ENCODE measurements around the gene LSAMP.

LSAMP gene

DNA sequence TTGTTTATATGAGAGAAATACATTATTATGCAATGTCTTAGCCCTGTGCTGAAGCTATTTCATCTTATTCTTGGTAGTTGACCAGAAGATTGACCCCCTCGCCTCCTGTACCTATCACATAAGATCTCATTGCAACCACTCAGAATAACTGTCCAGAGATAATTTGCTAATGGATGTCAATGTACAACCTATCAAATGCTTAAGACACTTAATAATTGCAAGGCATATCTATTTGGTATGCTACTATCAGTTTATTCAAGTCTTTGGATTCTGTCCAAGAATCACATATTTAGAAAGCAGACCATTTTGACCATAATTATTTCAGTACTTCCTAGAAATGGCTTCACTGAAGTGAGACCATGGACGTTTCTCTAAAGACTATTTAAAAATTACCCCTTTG, 580.4 kb downstream of the LSAMP start:
- Histone ChIP-seq H3K27me3 (ENCODE audit: control insufficient read depth, insufficient read depth, low read length) (peaks cover 3% of the 10 kb centered on the region; the same call in 1 of the 2 replicates), H3K9me3 (ENCODE audit: control insufficient read depth, insufficient read depth, low read depth, low read length) (no peaks in the 10 kb centered on the region), H3K27ac (ENCODE audit: low read depth, low read length) (no peak overlapping the region), H3K9ac (ENCODE audit: low read length) (no peak overlapping the region), H3K36me3 (ENCODE audit: control insufficient read depth, insufficient read depth, low read length) (no peaks in the 10 kb centered on the region), H3K4me1 (ENCODE audit: control insufficient read depth, insufficient read depth, low read length) (peaks cover 35% of the 10 kb centered on the region), H3K4me3 (ENCODE audit: low read depth, low read length) (no peak overlapping the region)

GRCh38 chr3:115862849-115863248, 582.4 kb downstream of the LSAMP start:
- Histone ChIP-seq H3K4me1 (ENCODE audit: control insufficient read depth, insufficient read depth, low read length) (peaks cover 53% of the 10 kb centered on the region), H3K36me3 (ENCODE audit: control insufficient read depth, insufficient read depth, low read length) (no peaks in the 10 kb centered on the region), H3K4me3 (ENCODE audit: low read depth, low read length) (no peak overlapping the region), H3K27me3 (ENCODE audit: control insufficient read depth, insufficient read depth, low read length) (peaks cover 3% of the 10 kb centered on the region; the same call in 1 of the 2 replicates), H3K9ac (ENCODE audit: low read length) (no peak overlapping the region), H3K27ac (ENCODE audit: low read depth, low read length) (no peak overlapping the region), H3K9me3 (ENCODE audit: control insufficient read depth, insufficient read depth, low read depth, low read length) (no peaks in the 10 kb centered on the region)

GRCh38 chr3:115862099-115862498, 583.2 kb downstream of the LSAMP start:
- H3K27ac ChIP-seq (ENCODE audit: low read depth, low read length), result no peak overlapping the region
- H3K4me1 ChIP-seq (ENCODE audit: control insufficient read depth, insufficient read depth, low read length), result peaks cover 61% of the 10 kb centered on the region
- no peaks in the 10 kb centered on the region for H3K36me3 ChIP-seq (ENCODE audit: control insufficient read depth, insufficient read depth, low read length)
- no peak overlapping the region for H3K9ac ChIP-seq (ENCODE audit: low read length)
- H3K4me3 ChIP-seq (ENCODE audit: low read depth, low read length), result no peak overlapping the region
- H3K9me3 ChIP-seq (ENCODE audit: control insufficient read depth, insufficient read depth, low read depth, low read length), result no peaks in the 10 kb centered on the region
- peaks cover 3% of the 10 kb centered on the region; the same call in 1 of the 2 replicates for H3K27me3 ChIP-seq (ENCODE audit: control insufficient read depth, insufficient read depth, low read length)

- Histone ChIP-seq H3K9ac (ENCODE audit: low read length) (no peak overlapping the region), H3K27ac (ENCODE audit: low read depth, low read length) (no peak overlapping the region)
Observed at GRCh38 chr3:115861166-115861733, 584.0 kb downstream of the LSAMP start.

GRCh38 chr3:115860766-115861165, 584.5 kb downstream of the LSAMP start:
- peaks cover 3% of the 10 kb centered on the region; the same call in 1 of the 2 replicates for H3K27me3 ChIP-seq (ENCODE audit: control insufficient read depth, insufficient read depth, low read length)
- H3K36me3 ChIP-seq (ENCODE audit: control insufficient read depth, insufficient read depth, low read length), result no peaks in the 10 kb centered on the region
- no peak overlapping the region for H3K9ac ChIP-seq (ENCODE audit: low read length)
- H3K4me3 ChIP-seq (ENCODE audit: low read depth, low read length), result no peak overlapping the region
- peaks cover 61% of the 10 kb centered on the region for H3K4me1 ChIP-seq (ENCODE audit: control insufficient read depth, insufficient read depth, low read length)
- H3K27ac ChIP-seq (ENCODE audit: low read depth, low read length), result no peak overlapping the region
- H3K9me3 ChIP-seq (ENCODE audit: control insufficient read depth, insufficient read depth, low read depth, low read length), result no peaks in the 10 kb centered on the region

More at GRCh38 chr3:115861166-115861733, 584.0 kb downstream of the LSAMP start:
- Histone ChIP-seq H3K36me3 (ENCODE audit: control insufficient read depth, insufficient read depth, low read length) (no peaks in the 10 kb centered on the region), H3K4me1 (ENCODE audit: control insufficient read depth, insufficient read depth, low read length) (peaks cover 63% of the 10 kb centered on the region), H3K27me3 (ENCODE audit: control insufficient read depth, insufficient read depth, low read length) (peaks cover 3% of the 10 kb centered on the region; the same call in 1 of the 2 replicates), H3K4me3 (ENCODE audit: low read depth, low read length) (no peak overlapping the region), H3K9me3 (ENCODE audit: control insufficient read depth, insufficient read depth, low read depth, low read length) (no peaks in the 10 kb centered on the region)

DNA sequence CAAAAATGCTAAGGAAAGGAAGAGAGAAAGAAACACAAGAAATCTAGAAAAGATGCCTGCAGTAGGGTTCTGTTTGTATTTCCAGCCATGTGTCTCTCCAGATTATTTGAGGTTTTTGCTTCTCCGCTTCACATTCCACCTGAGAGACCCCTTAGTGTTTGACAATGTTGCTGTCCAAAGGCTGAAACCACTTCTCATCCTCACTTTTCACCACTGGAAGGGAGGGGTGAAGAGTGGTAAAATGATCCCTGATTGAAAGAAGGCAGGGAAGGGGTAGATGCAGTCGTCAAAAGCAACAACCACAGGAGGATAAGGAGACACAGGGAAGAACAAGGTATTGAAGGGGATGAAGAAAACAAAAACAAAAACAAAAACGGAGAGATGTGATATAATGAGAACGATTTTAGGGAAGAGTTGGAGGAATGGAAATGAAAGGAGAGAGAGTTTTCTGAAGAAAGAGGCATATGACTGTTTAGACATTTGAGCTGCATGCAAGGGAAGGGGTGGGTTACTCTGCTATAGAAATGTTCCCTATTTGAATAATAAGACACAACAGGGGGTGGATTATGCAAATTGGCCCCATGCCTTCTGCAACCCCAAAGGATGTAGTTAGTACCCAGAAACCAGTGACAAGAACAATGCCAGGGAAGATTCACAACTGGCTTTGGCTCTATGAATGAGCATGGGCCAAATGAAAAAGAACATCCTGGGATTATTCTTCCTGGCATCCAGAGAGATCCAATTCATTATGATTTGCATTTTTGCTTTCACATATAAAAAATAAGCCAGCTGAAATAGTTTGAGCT, 586.1 kb downstream of the LSAMP start:
- peaks cover 61% of the 10 kb centered on the region for H3K4me1 ChIP-seq (ENCODE audit: control insufficient read depth, insufficient read depth, low read length)
- H3K27me3 ChIP-seq (ENCODE audit: control insufficient read depth, insufficient read depth, low read length), result peaks cover 3% of the 10 kb centered on the region; the same call in 1 of the 2 replicates
- no peaks in the 10 kb centered on the region for H3K36me3 ChIP-seq (ENCODE audit: control insufficient read depth, insufficient read depth, low read length)
- H3K9ac ChIP-seq (ENCODE audit: low read length), result no peak overlapping the region
- no peaks in the 10 kb centered on the region for H3K9me3 ChIP-seq (ENCODE audit: control insufficient read depth, insufficient read depth, low read depth, low read length)
- H3K4me3 ChIP-seq (ENCODE audit: low read depth, low read length), result peak overlapping the region; percentile 1; the same call in 1 of the 2 replicates
- no peak overlapping the region for H3K27ac ChIP-seq (ENCODE audit: low read depth, low read length)

DNA sequence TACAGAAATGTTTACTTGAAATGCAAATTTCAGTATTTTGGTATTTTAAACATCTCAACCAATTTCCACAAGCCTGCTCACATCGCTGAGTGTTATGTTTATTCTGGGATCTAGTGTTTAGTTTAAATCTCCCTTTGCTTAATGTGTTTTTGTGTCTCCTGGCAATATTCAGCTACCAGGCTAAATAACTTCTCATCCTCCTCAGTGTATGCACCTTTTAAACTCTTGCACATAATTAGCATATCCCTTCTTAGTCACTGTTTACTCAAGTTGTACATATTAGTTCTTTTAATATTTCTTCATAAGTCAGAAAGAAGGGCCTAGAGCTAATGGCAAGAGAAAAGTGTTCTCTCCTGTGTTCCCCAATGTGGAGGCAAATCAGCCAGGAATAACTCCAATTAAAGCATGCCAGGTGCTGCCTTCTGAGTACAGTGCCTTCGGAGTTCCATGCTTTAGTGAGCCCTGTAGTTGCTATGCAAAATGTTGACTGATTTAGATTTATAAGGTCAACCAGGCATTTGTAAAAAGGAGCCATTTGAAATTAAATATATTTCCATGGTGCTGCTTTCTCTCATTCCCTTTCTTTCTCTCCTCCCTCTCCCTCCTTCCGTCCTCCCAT, 587.7 kb downstream of the LSAMP start:
- Histone ChIP-seq H3K9me3 (ENCODE audit: control insufficient read depth, insufficient read depth, low read depth, low read length) (no peaks in the 10 kb centered on the region), H3K4me3 (ENCODE audit: low read depth, low read length) (no peak overlapping the region), H3K27ac (ENCODE audit: low read depth, low read length) (no peak overlapping the region), H3K27me3 (ENCODE audit: control insufficient read depth, insufficient read depth, low read length) (no peaks in the 10 kb centered on the region), H3K4me1 (ENCODE audit: control insufficient read depth, insufficient read depth, low read length) (peaks cover 52% of the 10 kb centered on the region), H3K36me3 (ENCODE audit: control insufficient read depth, insufficient read depth, low read length) (no peaks in the 10 kb centered on the region), H3K9ac (ENCODE audit: low read length) (no peak overlapping the region)

GRCh38 chr3:115855911-115856310, 589.4 kb downstream of the LSAMP start:
- no peak overlapping the region for H3K9ac ChIP-seq (ENCODE audit: low read length)
- no peak overlapping the region for H3K27ac ChIP-seq (ENCODE audit: low read depth, low read length)

GRCh38 chr3:115853104-115853503, 592.2 kb downstream of the LSAMP start:
- Histone ChIP-seq H3K27ac (ENCODE audit: low read depth, low read length) (no peak overlapping the region), H3K27me3 (ENCODE audit: control insufficient read depth, insufficient read depth, low read length) (no peaks in the 10 kb centered on the region), H3K36me3 (ENCODE audit: control insufficient read depth, insufficient read depth, low read length) (no peaks in the 10 kb centered on the region), H3K9me3 (ENCODE audit: control insufficient read depth, insufficient read depth, low read depth, low read length) (no peaks in the 10 kb centered on the region), H3K4me3 (ENCODE audit: low read depth, low read length) (no peak overlapping the region), H3K9ac (ENCODE audit: low read length) (no peak overlapping the region), H3K4me1 (ENCODE audit: control insufficient read depth, insufficient read depth, low read length) (peaks cover 16% of the 10 kb centered on the region; the same call in 1 of the 2 replicates)

More at GRCh38 chr3:115855911-115856310, 589.4 kb downstream of the LSAMP start:
- Histone ChIP-seq H3K9me3 (ENCODE audit: control insufficient read depth, insufficient read depth, low read depth, low read length) (no peaks in the 10 kb centered on the region), H3K27me3 (ENCODE audit: control insufficient read depth, insufficient read depth, low read length) (no peaks in the 10 kb centered on the region), H3K36me3 (ENCODE audit: control insufficient read depth, insufficient read depth, low read length) (no peaks in the 10 kb centered on the region), H3K4me3 (ENCODE audit: low read depth, low read length) (no peak overlapping the region), H3K4me1 (ENCODE audit: control insufficient read depth, insufficient read depth, low read length) (peaks cover 36% of the 10 kb centered on the region; the same call in 1 of the 2 replicates)

- H3K9me3 ChIP-seq (ENCODE audit: control insufficient read depth, insufficient read depth, low read depth, low read length), result no peaks in the 10 kb centered on the region
- no peak overlapping the region for H3K9ac ChIP-seq (ENCODE audit: low read length)
- H3K36me3 ChIP-seq (ENCODE audit: control insufficient read depth, insufficient read depth, low read length), result no peaks in the 10 kb centered on the region
- no peak overlapping the region for H3K27ac ChIP-seq (ENCODE audit: low read depth, low read length)
- no peak overlapping the region for H3K4me3 ChIP-seq (ENCODE audit: low read depth, low read length)
- no peaks in the 10 kb centered on the region for H3K27me3 ChIP-seq (ENCODE audit: control insufficient read depth, insufficient read depth, low read length)
- H3K4me1 ChIP-seq (ENCODE audit: control insufficient read depth, insufficient read depth, low read length), result peaks cover 8% of the 10 kb centered on the region; the same call in 1 of the 2 replicates
Observed at GRCh38 chr3:115852278-115852677, 593.0 kb downstream of the LSAMP start.

DNA sequence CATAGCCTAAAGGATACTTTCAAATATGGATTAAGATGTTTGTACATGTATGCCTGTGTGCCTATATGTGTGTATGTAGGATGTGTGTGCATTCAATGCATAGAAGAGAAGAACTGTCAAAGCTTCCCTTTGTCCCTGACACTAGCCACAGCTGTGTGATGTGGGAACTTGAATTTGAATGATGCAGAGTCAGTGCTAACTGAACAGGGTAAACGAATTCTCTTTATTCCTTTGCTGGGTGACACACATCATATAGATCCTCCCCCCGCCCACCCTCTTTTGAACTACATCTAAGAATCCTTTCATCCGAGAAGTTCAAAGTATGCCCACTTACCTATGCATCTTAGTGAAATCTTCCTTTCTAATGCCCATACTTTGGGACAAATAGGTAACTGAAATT, 593.7 kb downstream of the LSAMP start:
- Histone ChIP-seq H3K27ac (ENCODE audit: low read depth, low read length) (no peak overlapping the region), H3K4me3 (ENCODE audit: low read depth, low read length) (no peak overlapping the region), H3K9me3 (ENCODE audit: control insufficient read depth, insufficient read depth, low read depth, low read length) (no peaks in the 10 kb centered on the region), H3K4me1 (ENCODE audit: control insufficient read depth, insufficient read depth, low read length) (peaks cover 5% of the 10 kb centered on the region; the same call in 1 of the 2 replicates), H3K36me3 (ENCODE audit: control insufficient read depth, insufficient read depth, low read length) (no peaks in the 10 kb centered on the region), H3K27me3 (ENCODE audit: control insufficient read depth, insufficient read depth, low read length) (no peaks in the 10 kb centered on the region), H3K9ac (ENCODE audit: low read length) (no peak overlapping the region)

Measured in HUES6 (cell line).